ENCODE measurements around the gene KMO.
A peak's percentile ranks its signal among the peaks of the same experiment; 100 is the strongest.

KMO gene

GRCh38 chr1:241637604-241638003 is 105.4 kb downstream of the KMO start:
- Histone ChIP-seq H3K4me1 (ENCODE audit: insufficient read depth, low read length, poor library complexity, severe bottlenecking) (peaks cover 13% of the 10 kb centered on the region), H3K4me3 (ENCODE audit: low read length, poor library complexity, severe bottlenecking) (peak overlapping the region; percentile 73), H3K36me3 (ENCODE audit: insufficient read depth, low read length) (no peaks in the 10 kb centered on the region), H3K4me2 (ENCODE audit: low read depth, low read length, poor library complexity, severe bottlenecking) (peak overlapping the region; percentile 62), H3K79me2 (ENCODE audit: insufficient read depth, low read length) (peaks cover 16% of the 10 kb centered on the region; the same call in 1 of the 2 replicates), H3K9me2 (replicated peaks; ENCODE audit: low read depth, low read length) (no peaks in the 10 kb centered on the region), H3F3A (ENCODE audit: low read depth) (no peaks in the 10 kb centered on the region), H2AFZ (ENCODE audit: low read length) (no peak overlapping the region), H3K9me3 (ENCODE audit: insufficient read depth, low read depth, low read length) (no peaks in the 10 kb centered on the region), H3K27me3 (ENCODE audit: insufficient read depth, low read length, poor library complexity, severe bottlenecking) (no peaks in the 10 kb centered on the region), H4K20me1 (ENCODE audit: insufficient read depth, low read length, poor library complexity, severe bottlenecking) (no peaks in the 10 kb centered on the region), H3K9ac (ENCODE audit: low read depth, low read length, poor library complexity, severe bottlenecking) (no peak overlapping the region)
- TF ChIP-seq EZH2phosphoT487 (IDR thresholded peaks at IDR 0.05; ENCODE audit: borderline replicate concordance) (no peak), CTCF (conservative IDR thresholded peaks at IDR 0.05; ENCODE audit: low read length) (no peak)

GRCh38 chr1:241638099-241638682 is 106.0 kb downstream of the KMO start:
- peak overlapping the region; percentile 62 for H3K4me2 ChIP-seq (ENCODE audit: low read depth, low read length, poor library complexity, severe bottlenecking)
- H2AFZ ChIP-seq (ENCODE audit: low read length): no peak overlapping the region
- H3K79me2 ChIP-seq (ENCODE audit: insufficient read depth, low read length): peaks cover 16% of the 10 kb centered on the region; the same call in 1 of the 2 replicates
- peak overlapping the region; percentile 73 for H3K4me3 ChIP-seq (ENCODE audit: low read length, poor library complexity, severe bottlenecking)
- H3F3A ChIP-seq (ENCODE audit: low read depth): no peaks in the 10 kb centered on the region
- peaks cover 13% of the 10 kb centered on the region for H3K4me1 ChIP-seq (ENCODE audit: insufficient read depth, low read length, poor library complexity, severe bottlenecking)
- TF ChIP-seq EZH2phosphoT487 (IDR thresholded peaks at IDR 0.05; ENCODE audit: borderline replicate concordance) (no peak), CTCF (conservative IDR thresholded peaks at IDR 0.05; ENCODE audit: low read length) (no peak)
- no peaks in the 10 kb centered on the region for H3K27me3 ChIP-seq (ENCODE audit: insufficient read depth, low read length, poor library complexity, severe bottlenecking)
- H4K20me1 ChIP-seq (ENCODE audit: insufficient read depth, low read length, poor library complexity, severe bottlenecking): no peaks in the 10 kb centered on the region
- H3K9me2 ChIP-seq (replicated peaks; ENCODE audit: low read depth, low read length): no peaks in the 10 kb centered on the region
- H3K36me3 ChIP-seq (ENCODE audit: insufficient read depth, low read length): no peaks in the 10 kb centered on the region
- H3K9me3 ChIP-seq (ENCODE audit: insufficient read depth, low read depth, low read length): no peaks in the 10 kb centered on the region
- H3K9ac ChIP-seq (ENCODE audit: low read depth, low read length, poor library complexity, severe bottlenecking): peak overlapping the region; percentile 65

- TF ChIP-seq EZH2phosphoT487 (IDR thresholded peaks at IDR 0.05; ENCODE audit: borderline replicate concordance) (no peak), CTCF (conservative IDR thresholded peaks at IDR 0.05; ENCODE audit: low read length) (no peak)
Measured at GRCh38 chr1:241638909-241639622, 106.9 kb downstream of the KMO start.

More at GRCh38 chr1:241638909-241639622, 106.9 kb downstream of the KMO start:
- Histone ChIP-seq H3K4me1 (ENCODE audit: insufficient read depth, low read length, poor library complexity, severe bottlenecking) (peaks cover 13% of the 10 kb centered on the region), H3K27me3 (ENCODE audit: insufficient read depth, low read length, poor library complexity, severe bottlenecking) (no peaks in the 10 kb centered on the region), H3K4me2 (ENCODE audit: low read depth, low read length, poor library complexity, severe bottlenecking) (peak overlapping the region; percentile 62), H2AFZ (ENCODE audit: low read length) (peak overlapping the region; percentile 54; the same call in 1 of the 2 replicates), H3K9me3 (ENCODE audit: insufficient read depth, low read depth, low read length) (no peaks in the 10 kb centered on the region), H3K9ac (ENCODE audit: low read depth, low read length, poor library complexity, severe bottlenecking) (peak overlapping the region; percentile 65), H3K79me2 (ENCODE audit: insufficient read depth, low read length) (peaks cover 16% of the 10 kb centered on the region; the same call in 1 of the 2 replicates), H3F3A (ENCODE audit: low read depth) (no peaks in the 10 kb centered on the region), H4K20me1 (ENCODE audit: insufficient read depth, low read length, poor library complexity, severe bottlenecking) (no peaks in the 10 kb centered on the region), H3K9me2 (replicated peaks; ENCODE audit: low read depth, low read length) (no peaks in the 10 kb centered on the region), H3K4me3 (ENCODE audit: low read length, poor library complexity, severe bottlenecking) (peak overlapping the region; percentile 73), H3K36me3 (ENCODE audit: insufficient read depth, low read length) (no peaks in the 10 kb centered on the region)
